ENCODE measurements around the gene SLC35B2. TPM values are rescaled to one million over a fixed set of nuclear protein-coding genes. Genes with fewer than 3 reads are reported as not detected.

Gene SLC35B2
- total and polyA plus RNA-seq, 9 of the 15 experiments (the other 6 are each of a cell fraction or from before 2014, with no cell fraction given) = 14.5 to 59.1 (median 47.1) TPM

- TF ChIP-seq ZBTB17 (CRISPR knock-in tag; IDR thresholded peaks at IDR 0.05) = peak; percentile 73; the same call in 1 of the 2 replicates
- TF ChIP-seq LEF1 (IDR thresholded peaks at IDR 0.05) = no peak
- TF ChIP-seq HDAC1 (IDR thresholded peaks at IDR 0.05) = peak in 1 of 2 experiments; percentile 73; a peak in 2 of 4 replicates
- no peak for TF ChIP-seq REST (IDR thresholded peaks at IDR 0.05; ENCODE audit: borderline replicate concordance)
- TF ChIP-seq REST (CRISPR knock-in tag; IDR thresholded peaks at IDR 0.05; ENCODE audit: low read depth) = no peak
- no peak for TF ChIP-seq RUNX1 (IDR thresholded peaks at IDR 0.05; ENCODE audit: low read depth)
- peak in 2 of 3 experiments; percentile 15 to 44 for TF ChIP-seq YY1 (IDR thresholded peaks at IDR 0.05; ENCODE audit: borderline replicate concordance in 1 of 3, control insufficient read depth in 1 of 3, extremely low read depth in 1 of 3, insufficient read depth in 3 of 3, insufficient read length in 1 of 3, insufficient replicate concordance in 2 of 3, low read depth in 1 of 3, low read length in 2 of 3)
- TF ChIP-seq ZNF232 (CRISPR knock-in tag; IDR thresholded peaks at IDR 0.05) = peak; percentile 74
- TF ChIP-seq SMAD4 (CRISPR knock-in tag; conservative IDR thresholded peaks at IDR 0.05) = peak; percentile 54
- TF ChIP-seq FOSL1 (tag; conservative IDR thresholded peaks at IDR 0.05) = 0 out of 2 replicates have a peak, but pooled peaks have one; percentile 19
- TF ChIP-seq, protein P1, sequence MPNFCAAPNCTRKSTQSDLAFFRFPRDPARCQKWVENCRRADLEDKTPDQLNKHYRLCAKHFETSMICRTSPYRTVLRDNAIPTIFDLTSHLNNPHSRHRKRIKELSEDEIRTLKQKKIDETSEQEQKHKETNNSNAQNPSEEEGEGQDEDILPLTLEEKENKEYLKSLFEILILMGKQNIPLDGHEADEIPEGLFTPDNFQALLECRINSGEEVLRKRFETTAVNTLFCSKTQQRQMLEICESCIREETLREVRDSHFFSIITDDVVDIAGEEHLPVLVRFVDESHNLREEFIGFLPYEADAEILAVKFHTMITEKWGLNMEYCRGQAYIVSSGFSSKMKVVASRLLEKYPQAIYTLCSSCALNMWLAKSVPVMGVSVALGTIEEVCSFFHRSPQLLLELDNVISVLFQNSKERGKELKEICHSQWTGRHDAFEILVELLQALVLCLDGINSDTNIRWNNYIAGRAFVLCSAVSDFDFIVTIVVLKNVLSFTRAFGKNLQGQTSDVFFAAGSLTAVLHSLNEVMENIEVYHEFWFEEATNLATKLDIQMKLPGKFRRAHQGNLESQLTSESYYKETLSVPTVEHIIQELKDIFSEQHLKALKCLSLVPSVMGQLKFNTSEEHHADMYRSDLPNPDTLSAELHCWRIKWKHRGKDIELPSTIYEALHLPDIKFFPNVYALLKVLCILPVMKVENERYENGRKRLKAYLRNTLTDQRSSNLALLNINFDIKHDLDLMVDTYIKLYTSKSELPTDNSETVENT (CRISPR knock-in tag; IDR thresholded peaks at IDR 0.05) = peak; percentile 80; the same call in 1 of the 2 replicates
- TF ChIP-seq NFYB (IDR thresholded peaks at IDR 0.05; ENCODE audit: extremely low read depth, insufficient read length) = no peak
- peak; percentile 24 to 76; a peak in 2 of 4 replicates for TF ChIP-seq SIN3A (IDR thresholded peaks at IDR 0.05; ENCODE audit: borderline replicate concordance in 2 of 2, control insufficient read depth in 1 of 2, low read depth in 2 of 2, low read length in 2 of 2)
- no peak for TF ChIP-seq ZFP1 (CRISPR knock-in tag; IDR thresholded peaks at IDR 0.05)
- TF ChIP-seq MYC (IDR thresholded peaks at IDR 0.05; ENCODE audit: low read depth, low read length) = peak; percentile 93
- TF ChIP-seq MYC (CRISPR knock-in tag; IDR thresholded peaks at IDR 0.05; ENCODE audit: borderline replicate concordance, low read depth) = no peak
These were observed 33.9 kb downstream of the SLC35B2 start, which contains the start of gene SLC29A1 (continued) for GRCh38 chr6:44223319-44224028.

Data from K562 (cell line).